Retina (tissue), 1 donor: ENCODE measurements around the gene CDKN1B.

Experiments used
- DNase-seq: peaks from one replicate; pipeline ENCODE4 v3.0.0-alpha.2; 2016

The CDKN1B gene

GRCh38 chr12:12770262-12770661 is 53.1 kb downstream of the CDKN1B start:
- DNase-seq, result no peak
